ENCODE data around the gene ZP1. TPM values are rescaled to one million over a fixed set of nuclear protein-coding genes. Genes with fewer than 3 reads are reported as not detected.

Gene ZP1
- total RNA-seq, 1 donor, result not detected

GRCh38 chr11:60895687-60896086 is 28.3 kb downstream of the ZP1 start:
- H3K4me3 ChIP-seq (ENCODE audit: low read depth, low read length), result no peak overlapping the region
- DNase-seq (ENCODE audit: low read depth), result no peak
- TF ChIP-seq CTCF (IDR thresholded peaks at IDR 0.05; ENCODE audit: insufficient read depth, low read length), result no peak

- TF ChIP-seq CTCF (IDR thresholded peaks at IDR 0.05; ENCODE audit: insufficient read depth, low read length), result no peak
- H3K4me3 ChIP-seq (ENCODE audit: low read depth, low read length), result no peak overlapping the region
- DNase-seq (ENCODE audit: low read depth), result no peak
These were observed 30.2 kb downstream of the ZP1 start for GRCh38 chr11:60897496-60897895.

- TF ChIP-seq CTCF (IDR thresholded peaks at IDR 0.05; ENCODE audit: insufficient read depth, low read length), result peak; percentile 97
- peak; percentile 79 for DNase-seq (ENCODE audit: low read depth)
- H3K4me3 ChIP-seq (ENCODE audit: low read depth, low read length), result no peak overlapping the region
These were observed 31.9 kb downstream of the ZP1 start for GRCh38 chr11:60899046-60899936.

GRCh38 chr11:60899977-60900376 is 32.6 kb downstream of the ZP1 start:
- no peak overlapping the region for H3K4me3 ChIP-seq (ENCODE audit: low read depth, low read length)
- DNase-seq (ENCODE audit: low read depth), result no peak
- no peak for TF ChIP-seq CTCF (IDR thresholded peaks at IDR 0.05; ENCODE audit: insufficient read depth, low read length)

GRCh38 chr11:60900673-60901404 is 33.5 kb downstream of the ZP1 start:
- no peak for DNase-seq (ENCODE audit: low read depth)
- H3K4me3 ChIP-seq (ENCODE audit: low read depth, low read length), result no peak overlapping the region
- no peak for TF ChIP-seq CTCF (IDR thresholded peaks at IDR 0.05; ENCODE audit: insufficient read depth, low read length)

GRCh38 chr11:60902625-60903024 is 35.3 kb downstream of the ZP1 start:
- no peak for DNase-seq (ENCODE audit: low read depth)
- no peak overlapping the region for H3K4me3 ChIP-seq (ENCODE audit: low read depth, low read length)
- TF ChIP-seq CTCF (IDR thresholded peaks at IDR 0.05; ENCODE audit: insufficient read depth, low read length), result no peak

All from fibroblast of the aortic adventitia (primary cell).